HG03103 (cell line): ENCODE measurements around the gene PRADC1.
"Not testable (repeated sequence)": the region's sequence is repeated elsewhere in the genome, so short reads cannot be mapped to it uniquely, and the experiment has no call there.

ENCODE experiments used
- ATAC-seq: cut with Tn5 transposase; IDR thresholded peaks from one replicate; pipeline ENCODE4 v1.9.1; 2021; ENCODE audit warnings: low read depth; ENCODE audit not compliant: unreplicated experiment

Gene PRADC1

GRCh38 chr2:73233154-73233931 is at the start of gene PRADC1:
PRADC1 (minus strand) TSS chr2:73233239; CDS start chr2:73233160, 79 bp downstream.
- ATAC-seq = peak; percentile 88

DNA sequence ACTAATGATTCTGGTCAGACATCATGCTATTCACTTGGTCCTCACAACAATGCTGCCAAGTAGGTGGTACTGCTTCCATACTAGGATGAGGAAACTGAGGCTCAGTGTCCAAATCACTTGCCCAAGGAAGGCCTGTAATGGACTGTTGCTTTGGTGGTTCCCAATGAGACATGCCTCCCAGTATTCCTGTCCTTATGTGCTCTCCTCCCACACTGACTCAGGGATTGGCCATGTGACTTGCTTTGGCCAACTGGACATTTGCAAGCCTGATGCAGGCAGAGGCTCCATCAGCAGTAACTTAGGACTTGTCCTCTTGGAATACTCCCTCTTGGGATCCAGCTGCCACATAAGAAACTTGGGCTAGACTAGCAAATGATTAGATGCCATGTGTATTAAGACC is 48.2 kb upstream of the PRADC1 start:
- ATAC-seq = no peak

DNA sequence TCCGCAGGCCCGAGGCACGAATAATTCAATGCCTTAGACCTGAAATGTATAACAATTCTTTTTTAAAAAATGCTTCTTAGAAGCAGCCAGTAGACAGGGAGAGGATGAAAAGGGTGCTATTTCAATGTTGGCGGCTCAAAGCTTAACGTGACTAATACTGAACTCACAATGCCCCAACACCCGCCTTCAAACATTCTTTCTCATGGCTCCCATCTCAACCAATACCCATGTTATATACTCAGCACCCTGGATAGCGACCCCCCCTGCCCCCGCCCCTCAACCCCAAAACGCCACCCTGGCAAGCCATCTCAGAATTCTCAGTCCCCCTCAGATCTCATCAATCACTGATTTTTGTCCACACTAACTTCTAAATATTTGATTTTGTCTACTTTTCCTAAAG is 46.8 kb upstream of the PRADC1 start:
- no peak for ATAC-seq

DNA sequence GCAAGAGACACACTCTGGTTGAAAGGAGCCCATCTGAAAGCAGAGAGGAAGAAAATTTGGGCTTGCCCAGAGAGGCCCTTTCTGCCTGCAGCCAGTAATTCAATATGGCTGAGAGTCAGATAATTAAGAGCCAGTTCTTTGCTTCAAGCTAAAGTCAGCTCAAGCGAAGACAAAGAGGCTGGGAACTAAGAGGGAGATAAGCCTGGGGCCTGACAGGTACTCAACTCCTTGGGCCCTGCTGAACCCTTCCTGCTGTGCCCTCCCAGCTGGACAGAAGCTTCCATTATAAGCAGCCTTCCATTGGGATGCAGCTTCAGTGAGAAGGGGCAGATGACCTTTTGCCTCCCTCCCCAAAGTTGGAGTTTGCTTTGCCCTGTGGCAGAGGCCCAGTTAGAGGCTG is 39.2 kb upstream of the PRADC1 start:
- no peak for ATAC-seq

DNA sequence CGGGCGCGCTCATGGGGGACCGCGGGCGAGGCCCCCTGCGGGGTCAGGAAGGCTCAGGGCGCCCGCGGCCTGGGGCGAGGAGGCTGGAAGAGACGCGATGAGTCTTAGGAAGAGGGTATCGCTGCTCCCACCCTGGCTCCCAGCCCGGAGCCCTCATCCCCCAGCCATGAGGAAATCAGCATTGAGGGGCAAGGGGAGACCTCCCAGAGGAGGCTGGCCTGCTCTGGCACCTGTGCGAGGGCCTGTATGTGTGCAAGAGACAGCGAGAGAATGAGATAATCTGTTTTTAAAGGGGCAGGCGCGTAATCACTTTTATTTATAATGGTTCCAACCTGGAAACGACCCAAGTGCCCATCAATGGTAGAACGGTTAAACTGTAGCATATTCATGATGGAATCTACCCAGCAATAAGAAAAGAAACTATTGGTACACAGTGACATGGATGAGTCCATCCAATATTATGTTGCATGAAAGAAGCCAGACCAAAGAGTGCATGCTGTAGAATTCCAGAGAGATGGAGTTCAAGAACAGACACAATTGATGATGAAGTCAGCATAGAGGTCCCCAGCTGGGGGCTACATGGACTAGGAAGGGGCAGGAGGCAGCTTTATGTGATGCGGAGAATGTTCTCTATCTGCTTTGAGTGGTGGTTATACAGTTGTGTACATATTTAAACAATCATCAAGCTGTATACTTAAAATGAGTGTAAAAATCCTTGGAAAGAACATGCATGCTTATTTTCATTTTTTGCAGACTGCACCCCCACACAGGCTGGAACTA is 36.8 kb upstream of the PRADC1 start:
- ATAC-seq = no peak

DNA sequence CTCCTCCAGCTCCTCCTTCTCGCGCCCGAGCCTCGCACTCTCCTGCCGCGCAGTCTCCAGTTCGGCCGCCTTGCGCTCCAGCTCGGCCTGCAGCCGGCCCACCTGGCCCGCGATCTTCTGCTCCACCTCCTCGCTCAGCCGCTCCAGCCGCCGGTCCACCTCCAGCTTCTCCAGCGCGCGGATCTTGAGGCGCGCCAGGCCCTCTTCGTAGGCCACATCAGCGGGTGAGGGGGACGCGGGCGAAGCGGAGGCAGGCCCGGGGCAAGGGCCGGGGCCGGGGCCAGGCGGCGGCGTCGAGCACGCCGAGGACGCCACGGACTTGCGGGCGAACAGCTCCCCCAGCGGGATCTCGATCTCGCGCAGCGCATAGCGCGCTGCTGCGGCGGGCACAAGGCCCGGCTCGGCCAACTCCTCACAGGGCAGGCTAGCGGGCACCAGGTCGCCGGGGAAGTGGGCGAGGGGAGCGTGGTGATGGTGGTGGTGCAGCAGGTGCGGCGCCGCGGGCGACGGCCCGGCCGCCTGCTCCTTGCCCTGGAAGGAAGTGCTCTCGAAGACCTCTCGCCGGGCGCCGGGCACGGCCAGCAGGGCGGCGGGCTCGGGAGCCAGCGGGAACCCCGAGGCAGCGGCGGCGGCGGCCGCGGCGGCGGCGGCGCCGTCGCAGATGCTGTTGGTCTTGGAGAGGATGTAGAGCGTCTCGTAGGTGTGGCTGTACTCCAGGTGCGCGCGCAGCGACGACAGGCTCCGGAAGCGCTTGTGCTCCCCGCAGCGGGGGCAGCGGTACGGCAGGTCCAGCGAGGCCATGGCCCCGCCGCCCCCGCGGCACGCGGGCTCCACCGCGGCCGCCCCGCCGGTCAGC is 36.0 kb upstream of the PRADC1 start:
- no peak for ATAC-seq

- no peak for ATAC-seq
These were observed 35.4 kb upstream of the PRADC1 start for GRCh38 chr2:73268366-73268829.

DNA sequence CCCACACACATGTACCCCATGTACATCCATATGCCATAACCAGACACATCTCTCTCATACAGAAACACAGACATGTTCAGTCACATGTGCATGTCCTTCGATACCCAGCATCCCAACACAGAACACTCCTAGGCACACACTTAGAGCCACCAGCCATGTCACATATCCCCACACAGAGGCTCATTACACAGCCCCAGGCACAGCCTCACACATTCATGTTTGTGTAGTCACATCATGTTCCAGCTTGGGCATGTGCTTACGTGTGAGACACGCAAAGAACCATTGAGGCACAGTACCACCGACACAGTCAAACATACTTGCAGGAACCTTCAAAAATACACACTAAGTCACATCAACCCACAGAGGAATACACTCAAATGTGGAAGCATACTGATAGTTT is 34.0 kb upstream of the PRADC1 start:
- no peak for ATAC-seq

DNA sequence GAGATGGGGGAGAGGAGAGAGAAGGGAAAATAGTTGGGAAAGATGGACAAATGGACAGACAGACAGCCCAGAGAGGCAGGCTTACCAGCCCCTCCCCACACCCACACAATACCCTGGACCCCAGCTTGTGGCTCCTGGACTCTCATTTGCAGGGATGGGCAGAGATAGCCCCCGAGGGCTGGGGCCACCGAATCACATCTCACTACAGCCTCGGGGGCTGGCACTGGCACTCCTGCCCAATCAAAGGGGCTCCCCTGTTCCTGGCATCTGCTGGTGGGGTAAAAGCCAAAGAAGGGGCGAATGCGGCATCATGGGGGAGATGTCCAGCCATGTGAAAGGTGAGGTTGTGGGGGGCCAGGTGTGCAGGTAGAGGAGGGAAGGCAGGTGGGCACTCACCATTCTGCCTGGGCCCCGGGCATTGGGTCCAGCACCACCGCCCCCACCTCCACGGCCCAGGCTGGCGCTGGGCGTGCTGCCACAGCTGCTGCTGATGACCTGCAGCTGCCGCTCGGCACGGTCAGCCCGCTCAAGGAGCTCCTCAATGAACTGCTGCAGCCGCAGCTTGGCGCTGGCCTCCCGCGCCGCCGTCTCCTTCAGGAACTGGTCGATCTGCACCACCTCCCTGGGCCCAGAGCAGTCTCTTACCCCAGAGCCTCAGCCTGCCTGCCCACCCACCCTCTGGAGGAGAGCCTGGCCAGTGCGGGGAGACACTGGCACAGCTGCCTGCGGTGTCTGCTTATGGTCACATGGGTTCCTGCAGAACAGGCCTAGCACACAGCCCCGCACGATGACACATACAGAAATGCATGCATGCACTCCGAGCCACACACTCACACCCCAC is 33.2 kb upstream of the PRADC1 start:
- no peak for ATAC-seq

DNA sequence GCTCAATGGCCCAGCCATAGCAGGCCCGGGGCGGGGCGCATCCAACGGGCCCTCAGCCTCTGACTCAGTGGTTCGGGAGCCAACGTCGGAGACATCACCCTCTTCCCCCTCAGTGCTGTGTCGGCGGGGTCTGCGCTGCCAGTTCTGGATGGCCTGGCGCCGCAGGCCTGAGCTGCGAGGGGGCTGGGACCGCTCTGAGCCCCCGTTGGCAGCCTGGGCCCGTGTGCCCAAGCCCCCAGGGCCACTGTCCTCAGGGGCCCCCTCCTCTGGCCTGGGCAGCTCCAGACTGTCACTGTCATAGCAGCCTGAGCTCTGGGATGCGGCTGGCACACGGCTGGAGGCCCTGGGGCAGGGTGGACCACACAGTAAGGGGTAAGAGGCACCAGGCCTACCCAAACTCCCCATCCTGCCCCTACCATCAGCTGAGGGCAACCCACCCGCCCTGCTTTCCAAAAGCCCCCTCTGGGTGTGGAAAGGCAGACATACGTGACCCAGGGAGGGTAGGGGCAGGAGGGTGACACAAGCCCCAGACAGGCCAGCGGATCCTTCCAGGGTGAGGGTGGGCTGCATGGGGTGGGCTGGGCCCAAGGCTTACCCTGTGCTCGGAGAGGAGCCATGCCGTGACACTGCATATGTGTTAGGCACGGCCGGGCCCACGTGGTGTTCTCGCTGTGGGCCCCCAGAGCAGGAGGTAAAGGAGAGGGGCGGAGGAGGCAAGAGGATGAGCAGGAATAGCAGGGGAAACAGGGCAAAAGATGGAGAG is 32.4 kb upstream of the PRADC1 start:
- ATAC-seq = no peak

- ATAC-seq = no peak
These were observed 31.7 kb upstream of the PRADC1 start for GRCh38 chr2:73264783-73265182.

GRCh38 chr2:73264332-73264606 is 31.2 kb upstream of the PRADC1 start:
- ATAC-seq = no peak

DNA sequence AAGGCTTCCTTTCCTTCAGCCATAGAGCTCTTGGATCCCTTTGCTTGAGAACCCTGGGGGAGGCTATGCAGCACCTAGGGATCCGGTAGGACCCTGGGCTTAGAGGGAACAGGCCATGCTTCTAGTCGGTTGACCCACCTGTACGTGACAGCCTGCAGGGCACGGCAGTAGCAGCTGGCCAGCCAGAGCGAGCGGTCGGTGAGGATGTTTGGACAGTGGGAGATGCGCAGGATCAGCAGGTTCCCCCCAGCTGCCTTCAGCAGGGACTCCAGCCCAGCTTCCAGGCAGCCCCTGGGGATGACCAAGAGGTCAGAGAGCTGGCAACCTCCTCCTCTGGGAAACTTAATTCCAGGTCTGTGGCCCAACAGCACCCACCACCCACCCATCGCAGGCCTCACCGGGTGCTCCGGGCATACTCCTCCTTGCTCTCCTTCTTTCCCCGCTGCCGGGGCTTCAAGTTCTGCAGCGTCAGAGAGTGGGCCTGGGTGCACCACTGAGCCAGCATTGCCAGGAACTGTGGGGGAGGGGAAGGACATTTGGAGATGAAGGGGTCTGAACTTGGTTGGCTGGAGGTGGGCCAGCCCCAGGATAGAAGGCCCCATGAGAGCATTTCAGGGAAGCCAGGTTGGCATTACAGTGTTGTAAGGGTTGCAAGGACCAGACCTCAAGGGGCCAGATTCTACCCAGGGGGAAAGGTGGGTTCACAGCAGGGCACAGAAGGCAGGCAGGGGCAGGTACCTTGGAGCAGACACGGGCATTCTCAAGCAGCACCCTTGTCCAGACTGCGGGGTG is 30.7 kb upstream of the PRADC1 start:
- ATAC-seq = no peak

DNA sequence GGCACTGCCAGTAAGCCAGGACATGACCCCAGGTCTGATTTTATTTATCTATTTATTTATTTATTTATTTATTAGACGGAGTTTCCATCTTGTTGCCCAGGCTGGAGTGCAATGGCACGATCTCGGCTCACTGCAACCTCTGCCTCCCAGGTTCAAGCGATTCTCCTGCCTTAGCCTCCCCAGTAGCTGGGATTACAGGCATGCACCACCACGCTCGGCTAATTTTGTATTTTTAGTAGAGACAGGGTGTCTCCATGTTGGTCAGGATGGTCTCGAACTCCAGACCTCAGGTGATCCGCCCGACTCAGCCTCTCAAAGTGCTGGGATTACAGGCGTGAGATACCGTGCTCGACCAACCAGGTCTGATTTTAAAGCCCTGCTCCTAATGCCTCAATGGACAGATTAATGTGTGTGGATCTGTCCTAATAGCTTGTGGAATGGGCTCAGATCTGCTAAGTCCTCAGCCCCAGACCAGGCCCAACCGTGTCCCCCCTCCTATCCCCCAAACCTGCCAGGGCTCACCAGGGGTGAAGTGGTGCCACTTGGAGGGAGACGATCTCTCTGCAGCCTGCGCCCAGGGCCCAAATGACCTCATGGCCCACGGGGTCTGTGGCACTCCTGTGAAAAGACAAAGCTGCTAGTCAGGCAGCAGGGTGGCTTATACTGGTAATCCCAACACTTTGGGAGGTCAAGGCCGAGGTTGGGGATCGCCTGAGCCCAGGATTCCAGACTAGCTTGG is 29.8 kb upstream of the PRADC1 start:
- not testable (repeated sequence) for ATAC-seq

DNA sequence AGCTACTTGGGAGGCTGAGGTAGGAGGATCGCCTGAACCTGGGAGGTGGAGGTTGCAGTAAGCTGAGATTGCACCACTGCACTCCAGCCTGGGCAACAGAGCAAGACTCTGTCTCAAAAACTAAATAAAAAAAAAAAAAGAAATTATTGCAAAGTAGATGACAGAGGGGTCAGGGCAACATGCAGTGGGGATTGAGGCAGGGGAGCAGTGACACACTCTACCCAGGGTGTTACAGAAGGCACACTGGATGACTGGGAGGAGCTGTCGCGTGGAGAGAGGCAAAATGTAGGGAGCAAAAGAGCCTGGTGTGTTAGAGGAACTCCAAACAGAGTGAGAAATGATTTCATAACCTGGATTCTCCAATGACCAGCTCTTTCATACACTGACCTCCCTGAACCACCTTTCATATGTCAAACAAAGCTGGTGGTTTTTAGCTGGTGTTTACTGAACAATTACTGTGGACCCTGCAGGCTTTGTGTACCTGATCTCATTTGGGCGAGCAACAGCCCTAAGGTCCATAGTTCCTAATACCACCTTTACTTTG is 29.1 kb upstream of the PRADC1 start:
- ATAC-seq = no peak

DNA sequence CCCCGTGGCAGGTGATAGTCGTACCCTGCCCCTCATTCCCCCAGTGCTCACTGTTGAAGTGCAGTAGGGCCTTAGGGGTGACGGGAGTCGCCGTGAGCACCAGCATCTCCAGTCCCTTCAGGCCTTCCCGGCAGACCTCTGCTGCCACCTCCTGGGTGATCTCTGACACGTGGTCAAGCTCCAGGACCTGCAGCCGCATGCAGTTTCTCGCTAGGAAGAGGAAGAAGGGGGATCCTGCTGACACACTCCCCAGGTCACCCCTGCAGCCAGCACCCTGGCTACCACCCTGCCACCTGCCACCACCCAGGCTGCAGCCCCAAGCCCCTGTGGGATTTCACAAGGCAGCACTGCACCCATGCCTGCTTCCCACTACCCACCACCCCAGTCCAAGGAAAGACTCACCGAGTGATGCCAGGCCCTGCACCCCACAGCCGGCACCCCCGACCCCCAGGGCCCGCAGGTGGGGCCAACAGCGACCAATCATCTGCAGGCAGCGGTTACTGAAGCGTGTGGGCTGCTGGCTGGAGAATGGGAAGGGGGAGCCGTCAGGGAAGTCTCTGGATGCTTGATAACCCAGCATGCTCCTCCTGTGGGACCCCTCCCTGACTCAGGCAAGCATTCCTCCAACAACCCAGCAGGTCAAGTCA is 27.4 kb upstream of the PRADC1 start:
- no peak for ATAC-seq

DNA sequence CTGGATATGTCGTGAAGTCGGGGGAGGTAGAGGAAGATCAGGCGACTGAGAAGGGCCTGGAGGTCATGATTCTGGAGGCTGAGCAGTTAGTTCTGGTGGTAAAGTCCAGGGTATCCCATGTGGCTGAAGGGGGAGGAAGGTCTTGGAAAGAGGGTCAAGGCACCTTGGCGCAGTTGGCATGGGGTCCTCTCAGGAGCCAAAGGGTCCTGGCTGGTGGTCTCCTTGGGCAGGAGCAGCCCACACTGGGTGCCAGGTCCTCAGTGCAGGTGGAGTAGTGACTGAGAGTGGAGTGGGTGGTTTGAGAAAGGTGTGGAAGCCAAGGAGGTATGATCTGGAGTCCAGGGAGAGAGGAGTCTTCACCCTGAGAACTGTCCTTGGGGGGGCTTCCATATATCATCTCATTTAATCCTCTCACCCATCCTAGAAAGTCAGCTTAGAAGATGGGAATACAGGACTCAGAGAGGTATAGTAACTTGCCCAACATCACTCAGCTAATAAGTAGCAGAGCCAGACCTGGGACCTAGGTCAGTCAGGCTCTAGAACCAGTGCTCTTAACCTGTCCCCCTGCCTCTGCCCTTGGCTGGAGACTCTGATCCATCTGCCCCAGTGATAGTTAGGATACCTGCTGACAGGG is 26.8 kb upstream of the PRADC1 start:
- ATAC-seq = no peak
